Brain microvascular endothelial cell (primary cell): ENCODE data around the gene NRP2.

Experiments
- DNase-seq: peaks from one replicate; pipeline ENCODE4 v3.0.0-alpha.2; 2020
- H3K27ac ChIP-seq: fragments of 250-450 bp; sonication (Bioruptor Pico); 2 replicates; pipeline ENCODE4 v1.5.1; 2020; ENCODE audit warnings: mild to moderate bottlenecking, moderate library complexity
- H3K27me3 ChIP-seq: fragments of 250-450 bp; sonication (Bioruptor Pico); replicated peaks from 2 replicates; pipeline ENCODE4 v1.5.1; 2020; ENCODE audit warnings: mild to moderate bottlenecking
- H3K36me3 ChIP-seq: fragments of 250-450 bp; sonication (Bioruptor Pico); replicated peaks from 2 replicates; pipeline ENCODE4 v1.5.1; 2020; ENCODE audit warnings: mild to moderate bottlenecking
- H3K4me3 ChIP-seq: 2 replicates; pipeline ENCODE4 v1.5.1; 2011; ENCODE audit warnings: low read depth, mild to moderate bottlenecking, control low read depth, low read length, moderate library complexity
- CTCF ChIP-seq: IDR thresholded peaks from 2 replicates; pipeline ENCODE4 v1.5.1; 2011; ENCODE audit warnings: low read depth, mild to moderate bottlenecking, moderate library complexity, low read length, control low read depth, inconsistent platforms; ENCODE audit errors: missing control alignments
- in situ Hi-C: cut with HindIII; loops from 2 replicates; pipeline ENCODE4 v1.10.0; 2017; ENCODE audit warnings: low sequenced_read_pairs, low pct_ligation_motif_present

Gene NRP2

DNA sequence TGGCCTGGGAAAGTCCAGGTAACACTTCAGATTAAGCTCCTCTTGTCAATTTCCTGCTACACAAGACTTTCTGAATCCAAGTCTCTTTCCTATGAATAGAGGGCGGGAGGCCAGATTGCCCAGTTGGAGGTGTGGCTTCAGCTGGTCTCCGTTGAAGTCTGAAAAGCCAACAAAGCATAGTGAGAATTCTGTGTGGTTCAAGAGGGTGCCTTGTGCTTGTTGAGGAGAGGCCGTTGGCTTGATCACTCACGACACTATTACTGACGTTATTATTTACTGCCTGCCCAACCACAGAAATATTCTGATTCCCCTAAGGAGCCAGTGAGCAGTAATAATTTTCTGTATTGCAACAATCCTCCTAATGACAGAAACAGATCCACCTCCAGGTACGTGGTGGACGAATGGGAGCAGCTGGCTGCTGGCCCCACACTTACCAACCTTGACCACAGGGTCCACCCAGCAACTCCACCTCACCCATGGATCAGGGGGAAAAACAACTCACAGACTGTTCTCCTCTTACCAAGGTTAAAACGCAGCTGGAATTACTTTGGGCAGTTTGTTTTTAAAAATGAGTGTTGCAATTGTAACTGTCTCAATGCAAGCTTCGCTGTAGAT, 21.9 kb downstream of the NRP2 start:
- H3K36me3 ChIP-seq: no peaks in the 10 kb centered on the region
- DNase-seq: no peak
- H3K27ac ChIP-seq: no peak overlapping the region
- no peak overlapping the region for H3K4me3 ChIP-seq
- in situ Hi-C loops: no loop called here
- no peaks in the 10 kb centered on the region for H3K27me3 ChIP-seq
- TF ChIP-seq CTCF: no peak

DNA sequence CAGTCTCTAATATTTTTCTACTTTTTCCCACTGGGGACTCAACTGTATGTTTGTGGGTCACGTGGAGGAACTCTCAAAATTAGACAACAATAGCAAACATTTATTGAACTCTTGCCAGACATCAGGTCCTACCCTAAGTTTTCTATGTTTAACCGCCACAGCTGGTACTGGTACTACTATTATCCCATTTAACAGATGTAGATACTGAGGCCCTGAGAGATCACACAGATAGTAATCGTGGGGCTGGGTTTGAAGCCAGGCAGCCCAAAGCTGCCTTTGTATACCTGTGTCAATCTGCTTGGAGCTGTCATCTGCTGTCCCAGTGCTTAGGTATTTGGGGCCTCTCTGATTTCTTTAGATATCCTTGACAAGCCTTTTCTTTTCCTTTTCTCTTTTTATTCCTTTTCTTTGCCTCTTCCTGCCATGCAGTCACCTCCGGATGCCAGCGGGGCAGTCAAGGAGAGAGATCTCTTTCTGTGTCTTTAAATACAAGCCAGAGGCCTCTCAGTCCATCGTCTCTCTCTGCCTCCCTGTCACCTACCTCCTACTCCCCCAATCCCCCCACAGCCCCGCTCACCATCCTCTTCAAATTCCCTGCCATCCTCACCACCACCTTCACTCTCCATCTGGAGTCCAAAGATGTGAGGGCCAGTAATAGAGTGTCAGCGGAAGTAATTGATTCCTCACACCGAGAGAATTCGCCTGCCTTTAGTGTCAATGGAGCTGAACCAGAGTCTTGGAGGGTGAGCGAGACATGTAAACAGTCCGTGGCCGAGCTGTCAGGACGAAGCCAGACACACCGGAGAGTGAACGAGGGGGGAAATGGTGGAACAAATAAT, 23.4 kb downstream of the NRP2 start:
- H3K36me3 ChIP-seq: no peaks in the 10 kb centered on the region
- DNase-seq: no peak
- H3K27ac ChIP-seq: peak overlapping the region; percentile 95
- in situ Hi-C loops: no loop called here
- TF ChIP-seq CTCF: no peak
- H3K27me3 ChIP-seq: no peaks in the 10 kb centered on the region
- no peak overlapping the region for H3K4me3 ChIP-seq

DNA sequence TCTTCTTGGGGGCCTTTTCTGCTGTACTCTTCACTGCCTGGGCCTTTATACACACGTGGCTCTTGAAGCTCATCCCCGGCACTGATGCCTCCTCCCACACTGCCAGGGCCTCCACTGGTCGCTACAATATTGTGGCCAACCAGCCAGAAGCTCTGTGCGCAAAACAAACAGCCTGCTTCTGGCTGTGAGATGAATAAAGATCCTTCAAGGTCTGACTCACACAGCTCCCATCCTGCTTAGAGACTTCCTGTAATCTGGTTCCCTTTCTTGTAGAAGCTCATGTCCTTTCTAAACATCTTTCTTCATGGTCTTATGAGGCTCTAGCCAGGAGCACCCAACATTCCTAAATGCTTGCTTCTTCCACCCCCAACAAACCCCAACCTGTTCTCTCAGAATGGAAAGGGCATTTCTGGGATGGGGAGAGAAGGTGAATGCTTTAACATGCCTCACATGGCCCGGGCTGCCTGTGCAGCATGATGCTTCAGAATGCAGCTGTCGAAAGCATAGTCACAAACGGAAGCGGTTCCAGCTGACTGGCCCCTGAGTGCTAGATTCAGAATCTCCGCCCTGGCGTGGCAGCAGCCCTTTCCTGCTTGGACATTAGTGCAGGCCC, 24.6 kb downstream of the NRP2 start:
- Histone ChIP-seq H3K36me3 (no peaks in the 10 kb centered on the region), H3K4me3 (no peak overlapping the region), H3K27ac (peak overlapping the region; percentile 95), H3K27me3 (no peaks in the 10 kb centered on the region)
- no peak for TF ChIP-seq CTCF
- DNase-seq: peak; percentile 94
- in situ Hi-C loops: no loop called here

DNA sequence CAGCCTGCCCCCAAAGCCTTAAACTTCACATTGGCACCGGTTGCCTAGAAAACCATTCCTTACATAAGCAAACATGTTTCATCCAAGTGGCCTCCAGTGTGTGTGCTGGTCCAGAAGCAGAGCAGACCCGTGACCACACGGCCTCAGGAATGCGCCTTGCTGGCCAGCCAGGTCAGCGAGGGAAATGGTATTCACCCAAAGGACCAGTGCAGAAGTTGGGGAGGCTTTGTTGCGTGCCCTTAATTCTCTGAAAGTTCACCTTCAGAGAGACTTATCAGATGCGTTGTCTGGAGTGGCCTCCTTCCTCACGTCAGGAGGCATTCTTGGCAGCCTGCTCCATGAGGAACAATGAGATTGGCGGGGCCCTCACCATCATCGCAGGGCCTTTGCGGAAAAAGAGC, 25.9 kb downstream of the NRP2 start:
- no peak for TF ChIP-seq CTCF
- Histone ChIP-seq H3K36me3 (no peaks in the 10 kb centered on the region), H3K4me3 (no peak overlapping the region), H3K27ac (peak overlapping the region; percentile 95), H3K27me3 (no peaks in the 10 kb centered on the region)
- in situ Hi-C loops: no loop called here
- peak; percentile 69 for DNase-seq

- H3K36me3 ChIP-seq: no peaks in the 10 kb centered on the region
- DNase-seq: no peak
- no peak overlapping the region for H3K27ac ChIP-seq
- TF ChIP-seq CTCF: no peak
- in situ Hi-C loops: no loop called here
- no peak overlapping the region for H3K4me3 ChIP-seq
- H3K27me3 ChIP-seq: no peaks in the 10 kb centered on the region
Measured at GRCh38 chr2:205709319-205709718, 27.0 kb downstream of the NRP2 start.
